HEK293 (cell line): Measurements from ENCODE around the gene ITGB2.

Experiments
- ZNF169 ChIP-seq: fragments of 450-650 bp; formaldehyde crosslinking; IDR thresholded peaks from 2 replicates; pipeline ENCODE4 v1.5.1; 2016; ENCODE audit warnings: missing biosample characterization, missing genetic modification characterization
- TF ChIP-seq, protein P1 (sequence below): fragments of 450-650 bp; formaldehyde crosslinking; IDR thresholded peaks from 2 replicates; pipeline ENCODE4 v1.5.1; 2016; ENCODE audit warnings: missing biosample characterization, missing genetic modification characterization

DNA sequence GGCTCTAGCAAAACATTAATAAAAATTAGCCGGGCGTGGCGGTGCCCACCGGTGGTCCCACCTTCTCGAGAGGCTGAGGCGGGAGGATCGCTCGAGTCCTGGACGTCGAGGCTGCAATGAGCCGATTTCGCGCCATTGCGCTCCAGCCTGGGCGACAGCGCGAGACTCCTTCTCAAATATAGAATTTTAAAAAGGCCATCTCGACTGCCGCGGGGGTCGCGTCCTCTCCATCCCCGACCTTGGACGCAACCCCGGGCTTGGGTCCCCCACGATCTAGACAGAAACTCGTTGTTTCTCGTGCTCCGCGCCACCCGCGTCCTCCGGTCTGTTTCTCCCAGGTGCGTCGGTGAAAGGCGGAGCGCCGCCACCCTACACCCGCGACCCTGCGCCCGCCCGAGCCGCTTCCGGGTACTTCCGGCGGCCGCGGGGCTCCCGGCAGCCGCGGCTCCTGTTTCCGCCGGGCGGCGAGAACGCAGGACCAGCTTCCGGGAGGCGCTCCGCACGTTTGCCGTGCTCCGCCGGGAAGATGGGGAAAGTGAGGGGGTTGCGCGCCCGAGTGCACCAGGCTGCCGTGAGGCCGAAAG, 18.9 kb upstream of the ITGB2 start, which contains the start of gene SLX9:
- no peak for TF ChIP-seq ZNF169 (tag by site-specific recombination)
- TF ChIP-seq, protein P1, sequence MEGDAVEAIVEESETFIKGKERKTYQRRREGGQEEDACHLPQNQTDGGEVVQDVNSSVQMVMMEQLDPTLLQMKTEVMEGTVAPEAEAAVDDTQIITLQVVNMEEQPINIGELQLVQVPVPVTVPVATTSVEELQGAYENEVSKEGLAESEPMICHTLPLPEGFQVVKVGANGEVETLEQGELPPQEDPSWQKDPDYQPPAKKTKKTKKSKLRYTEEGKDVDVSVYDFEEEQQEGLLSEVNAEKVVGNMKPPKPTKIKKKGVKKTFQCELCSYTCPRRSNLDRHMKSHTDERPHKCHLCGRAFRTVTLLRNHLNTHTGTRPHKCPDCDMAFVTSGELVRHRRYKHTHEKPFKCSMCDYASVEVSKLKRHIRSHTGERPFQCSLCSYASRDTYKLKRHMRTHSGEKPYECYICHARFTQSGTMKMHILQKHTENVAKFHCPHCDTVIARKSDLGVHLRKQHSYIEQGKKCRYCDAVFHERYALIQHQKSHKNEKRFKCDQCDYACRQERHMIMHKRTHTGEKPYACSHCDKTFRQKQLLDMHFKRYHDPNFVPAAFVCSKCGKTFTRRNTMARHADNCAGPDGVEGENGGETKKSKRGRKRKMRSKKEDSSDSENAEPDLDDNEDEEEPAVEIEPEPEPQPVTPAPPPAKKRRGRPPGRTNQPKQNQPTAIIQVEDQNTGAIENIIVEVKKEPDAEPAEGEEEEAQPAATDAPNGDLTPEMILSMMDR (tag by site-specific recombination): peak; percentile 59; the same call in 1 of the 2 replicates
